ENCODE measurements around the gene TBC1D10A.

The TBC1D10A gene

GRCh38 chr22:30305906-30306626 lies 20.7 kb downstream of the TBC1D10A start:
- H3K27ac ChIP-seq (replicated peaks): peak overlapping the region; percentile 77
- no peak overlapping the region for H3K4me3 ChIP-seq (replicated peaks; ENCODE audit: insufficient read depth, low read length)
- H3K27me3 ChIP-seq (ENCODE audit: insufficient read depth, poor library complexity, severe bottlenecking): no peaks in the 10 kb centered on the region
- TF ChIP-seq REST (IDR thresholded peaks at IDR 0.05; ENCODE audit: insufficient replicate concordance, low read depth) (no peak), POLR2AphosphoS5 (IDR thresholded peaks at IDR 0.05; ENCODE audit: low read depth) (no peak), SPI1 (IDR thresholded peaks at IDR 0.05; ENCODE audit: borderline replicate concordance, low read depth) (no peak), CTCF (IDR thresholded peaks at IDR 0.05; ENCODE audit: insufficient read depth, low read length) (no peak), GABPA (IDR thresholded peaks at IDR 0.05; ENCODE audit: low read depth) (no peak)
- DNase-seq (ENCODE audit: low read depth in 1 of 2, low spot score in 1 of 2): peak in 1 of 2 experiments; percentile 42

GRCh38 chr22:30305519-30305905 lies 21.2 kb downstream of the TBC1D10A start:
- Histone ChIP-seq H3K27ac (replicated peaks) (peak overlapping the region; percentile 77), H3K27me3 (ENCODE audit: insufficient read depth, poor library complexity, severe bottlenecking) (no peaks in the 10 kb centered on the region), H3K4me3 (replicated peaks; ENCODE audit: insufficient read depth, low read length) (no peak overlapping the region)
- peak in 1 of 2 experiments; percentile 85 for DNase-seq (ENCODE audit: low read depth in 1 of 2, low spot score in 1 of 2)
- TF ChIP-seq REST (IDR thresholded peaks at IDR 0.05; ENCODE audit: insufficient replicate concordance, low read depth) (no peak), SPI1 (IDR thresholded peaks at IDR 0.05; ENCODE audit: borderline replicate concordance, low read depth) (peak; percentile 69; the same call in 1 of the 2 replicates)

- peak in 1 of 2 experiments; percentile 63 for DNase-seq (ENCODE audit: low read depth in 1 of 2, low spot score in 1 of 2)
Measured at GRCh38 chr22:30304495-30305244, 22.1 kb downstream of the TBC1D10A start.

More at GRCh38 chr22:30304495-30305244, 22.1 kb downstream of the TBC1D10A start:
- Histone ChIP-seq H3K4me3 (replicated peaks; ENCODE audit: insufficient read depth, low read length) (no peak overlapping the region), H3K27me3 (ENCODE audit: insufficient read depth, poor library complexity, severe bottlenecking) (no peaks in the 10 kb centered on the region), H3K27ac (replicated peaks) (peak overlapping the region; percentile 77)
- no peak for TF ChIP-seq POLR2AphosphoS5 (IDR thresholded peaks at IDR 0.05; ENCODE audit: low read depth)
- no peak for TF ChIP-seq REST (IDR thresholded peaks at IDR 0.05; ENCODE audit: insufficient replicate concordance, low read depth)
- TF ChIP-seq SPI1 (IDR thresholded peaks at IDR 0.05; ENCODE audit: borderline replicate concordance, low read depth): no peak
- no peak for TF ChIP-seq CTCF (IDR thresholded peaks at IDR 0.05; ENCODE audit: insufficient read depth, low read length)
- TF ChIP-seq GABPA (IDR thresholded peaks at IDR 0.05; ENCODE audit: low read depth): no peak
